Loucy (cell line): ENCODE results near the gene UNC5C.
A peak's percentile ranks its signal among the peaks of the same experiment; 100 is the strongest.

Source experiments
- H2AFZ ChIP-seq: fragments of 200-600 bp; sonication (generic); 2 replicates; pipeline ENCODE4 v1.6.0; 2016; ENCODE audit warnings: antibody characterized with exemption, mild to moderate bottlenecking, low read length, moderate library complexity
- H3F3A ChIP-seq: fragments of 200-600 bp; 2 replicates; pipeline ENCODE4 v1.6.0; 2016; ENCODE audit warnings: antibody characterized with exemption, low read depth, mild to moderate bottlenecking
- H3K27me3 ChIP-seq: fragments of 200-600 bp; sonication (generic); 2 replicates; pipeline ENCODE4 v1.6.1; 2014; ENCODE audit warnings: low read length, mild to moderate bottlenecking; ENCODE audit not compliant: insufficient read depth, poor library complexity, severe bottlenecking
- H3K36me3 ChIP-seq: fragments of 200-600 bp; sonication (generic); 2 replicates; pipeline ENCODE4 v1.6.1; 2016; ENCODE audit warnings: low read length; ENCODE audit not compliant: insufficient read depth
- H3K4me1 ChIP-seq: fragments of 200-600 bp; sonication (generic); 2 replicates; pipeline ENCODE4 v1.5.1; 2014; ENCODE audit warnings: low read length, mild to moderate bottlenecking; ENCODE audit not compliant: insufficient read depth, poor library complexity, severe bottlenecking
- H3K4me2 ChIP-seq: fragments of 200-600 bp; sonication (generic); 2 replicates; pipeline ENCODE4 v1.6.0; 2014; ENCODE audit warnings: antibody characterized with exemption, low read length, low read depth, mild to moderate bottlenecking; ENCODE audit not compliant: poor library complexity, severe bottlenecking
- H3K4me3 ChIP-seq: fragments of 200-600 bp; sonication (generic); 2 replicates; pipeline ENCODE4 v1.5.1; 2014; ENCODE audit warnings: low read length, mild to moderate bottlenecking, mixed read lengths; ENCODE audit not compliant: poor library complexity, severe bottlenecking
- H3K79me2 ChIP-seq: fragments of 200-600 bp; sonication (generic); 2 replicates; pipeline ENCODE4 v1.6.1; 2014; ENCODE audit warnings: low read length; ENCODE audit not compliant: insufficient read depth
- H3K9ac ChIP-seq: fragments of 200-600 bp; sonication (generic); 2 replicates; pipeline ENCODE4 v1.6.0; 2014; ENCODE audit warnings: mild to moderate bottlenecking, low read depth, low read length, moderate library complexity; ENCODE audit not compliant: poor library complexity, severe bottlenecking
- H3K9me2 ChIP-seq: fragments of 200-600 bp; sonication (generic); replicated peaks from 2 replicates; pipeline ENCODE4 v1.6.1; 2016; ENCODE audit warnings: low read depth, low read length, mixed read lengths
- H3K9me3 ChIP-seq: fragments of 200-600 bp; sonication (generic); 2 replicates; pipeline ENCODE4 v1.6.1; 2014; ENCODE audit warnings: mild to moderate bottlenecking, antibody characterized with exemption, low read length, low read depth; ENCODE audit not compliant: insufficient read depth
- H4K20me1 ChIP-seq: fragments of 200-600 bp; sonication (generic); 2 replicates; pipeline ENCODE4 v1.6.0; 2014; ENCODE audit warnings: antibody characterized with exemption, low read length, mild to moderate bottlenecking; ENCODE audit not compliant: insufficient read depth, poor library complexity, severe bottlenecking
- EZH2phosphoT487 ChIP-seq: fragments of 200-600 bp; IDR thresholded peaks from 2 replicates; pipeline ENCODE4 v1.6.1; 2018; ENCODE audit warnings: antibody characterized with exemption, mild to moderate bottlenecking, moderate library complexity, borderline replicate concordance
- TF ChIP-seq, protein P1 (sequence below): fragments of 200-600 bp; sonication (generic); conservative IDR thresholded peaks from 2 replicates; pipeline ENCODE4 v1.5.1; 2014; ENCODE audit warnings: mild to moderate bottlenecking, antibody characterized with exemption, low read length

The UNC5C gene

DNA sequence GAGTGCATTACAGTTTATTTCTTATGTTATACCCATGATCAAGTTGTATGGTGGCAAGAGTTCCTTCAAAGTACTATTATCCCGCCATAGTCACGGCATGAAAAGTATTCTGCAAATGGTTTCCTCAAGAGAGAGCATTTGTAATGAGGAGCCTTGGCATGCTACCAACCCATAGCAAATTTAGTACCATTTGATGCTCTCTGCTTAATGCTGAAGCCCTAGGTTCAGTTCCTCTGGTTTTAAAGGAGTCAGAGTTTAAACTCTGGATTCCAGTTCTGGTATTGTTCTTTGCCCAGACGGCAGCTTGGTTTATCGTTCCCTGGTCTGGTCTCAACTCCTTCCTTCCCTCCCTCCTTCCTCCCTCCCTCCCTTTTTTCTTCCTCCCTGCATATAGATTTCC, 419.7 kb downstream of the UNC5C start:
- no peaks in the 10 kb centered on the region for H3K9me2 ChIP-seq
- no peaks in the 10 kb centered on the region for H3F3A ChIP-seq
- no peaks in the 10 kb centered on the region for H3K4me1 ChIP-seq
- no peak overlapping the region for H3K4me3 ChIP-seq
- H2AFZ ChIP-seq: no peak overlapping the region
- TF ChIP-seq, protein P1, sequence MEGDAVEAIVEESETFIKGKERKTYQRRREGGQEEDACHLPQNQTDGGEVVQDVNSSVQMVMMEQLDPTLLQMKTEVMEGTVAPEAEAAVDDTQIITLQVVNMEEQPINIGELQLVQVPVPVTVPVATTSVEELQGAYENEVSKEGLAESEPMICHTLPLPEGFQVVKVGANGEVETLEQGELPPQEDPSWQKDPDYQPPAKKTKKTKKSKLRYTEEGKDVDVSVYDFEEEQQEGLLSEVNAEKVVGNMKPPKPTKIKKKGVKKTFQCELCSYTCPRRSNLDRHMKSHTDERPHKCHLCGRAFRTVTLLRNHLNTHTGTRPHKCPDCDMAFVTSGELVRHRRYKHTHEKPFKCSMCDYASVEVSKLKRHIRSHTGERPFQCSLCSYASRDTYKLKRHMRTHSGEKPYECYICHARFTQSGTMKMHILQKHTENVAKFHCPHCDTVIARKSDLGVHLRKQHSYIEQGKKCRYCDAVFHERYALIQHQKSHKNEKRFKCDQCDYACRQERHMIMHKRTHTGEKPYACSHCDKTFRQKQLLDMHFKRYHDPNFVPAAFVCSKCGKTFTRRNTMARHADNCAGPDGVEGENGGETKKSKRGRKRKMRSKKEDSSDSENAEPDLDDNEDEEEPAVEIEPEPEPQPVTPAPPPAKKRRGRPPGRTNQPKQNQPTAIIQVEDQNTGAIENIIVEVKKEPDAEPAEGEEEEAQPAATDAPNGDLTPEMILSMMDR: no peak
- no peak for TF ChIP-seq EZH2phosphoT487
- H3K36me3 ChIP-seq: no peaks in the 10 kb centered on the region
- H3K79me2 ChIP-seq: no peaks in the 10 kb centered on the region
- H4K20me1 ChIP-seq: no peaks in the 10 kb centered on the region
- no peak overlapping the region for H3K9ac ChIP-seq
- H3K27me3 ChIP-seq: no peaks in the 10 kb centered on the region
- H3K4me2 ChIP-seq: no peak overlapping the region
- H3K9me3 ChIP-seq: no peaks in the 10 kb centered on the region

DNA sequence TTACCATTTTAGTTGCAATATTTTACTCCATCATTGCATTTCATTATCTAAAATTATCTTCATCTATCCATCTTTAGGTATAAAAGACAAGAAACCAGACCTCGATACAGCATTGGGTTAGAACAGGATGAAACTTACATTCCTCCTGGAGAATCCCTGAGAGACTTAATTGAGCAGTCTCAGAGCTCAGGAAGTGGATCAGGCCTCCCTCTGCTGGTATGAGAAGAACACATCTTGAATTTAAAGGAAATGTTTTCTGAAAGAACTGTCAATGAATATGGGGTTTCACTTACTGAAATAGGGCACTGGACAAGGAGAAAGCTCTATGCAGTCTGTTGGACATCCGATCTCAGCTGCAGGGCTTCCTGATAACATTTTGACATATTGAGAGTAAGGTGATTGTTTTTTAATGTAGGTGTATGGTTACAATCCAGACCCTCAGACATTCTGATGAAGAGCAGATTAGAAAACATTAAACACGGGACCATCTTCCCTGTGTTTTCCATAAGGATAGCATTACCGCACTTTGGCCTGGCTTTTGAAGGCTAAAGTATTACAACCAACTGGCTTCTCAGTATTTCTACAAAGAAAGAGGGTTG, 423.8 kb downstream of the UNC5C start:
- Histone ChIP-seq H3K27me3 (no peaks in the 10 kb centered on the region), H3K79me2 (no peaks in the 10 kb centered on the region), H3K4me1 (peaks cover 7% of the 10 kb centered on the region), H3K4me2 (no peak overlapping the region), H3K9ac (no peak overlapping the region), H3K4me3 (no peak overlapping the region), H2AFZ (peak overlapping the region; percentile 34), H3K9me2 (no peaks in the 10 kb centered on the region), H3K9me3 (no peaks in the 10 kb centered on the region), H4K20me1 (no peaks in the 10 kb centered on the region), H3K36me3 (no peaks in the 10 kb centered on the region), H3F3A (no peaks in the 10 kb centered on the region)
- TF ChIP-seq, protein P1: peak; percentile 72
- no peak for TF ChIP-seq EZH2phosphoT487

GRCh38 chr4:95122001-95122400, 426.8 kb downstream of the UNC5C start:
- Histone ChIP-seq H3K27me3 (no peaks in the 10 kb centered on the region), H3K4me1 (peaks cover 7% of the 10 kb centered on the region), H3K9ac (no peak overlapping the region), H3K79me2 (no peaks in the 10 kb centered on the region), H4K20me1 (no peaks in the 10 kb centered on the region), H3K9me3 (no peaks in the 10 kb centered on the region), H3K4me3 (no peak overlapping the region), H3K4me2 (no peak overlapping the region), H2AFZ (no peak overlapping the region), H3K9me2 (no peaks in the 10 kb centered on the region), H3K36me3 (no peaks in the 10 kb centered on the region), H3F3A (no peaks in the 10 kb centered on the region)
- no peak for TF ChIP-seq EZH2phosphoT487
- TF ChIP-seq, protein P1: no peak
